Activated T-cell treated with anti-CD3 and anti-CD28 coated beads, Interleukin-2, amount 50 U/mL, for 48 hours (primary cell): ENCODE data around the gene TLE1.
"Not testable (repeated sequence)": the region's sequence is repeated elsewhere in the genome, so short reads cannot be mapped to it uniquely, and the experiment has no call there.

ENCODE experiments used
- DNase-seq, 2 experiments: peaks; one replicate each; pipeline ENCODE4 v3.0.0-alpha.2; 2020

The TLE1 gene

GRCh38 chr9:81652058-81652687 is 37.2 kb downstream of the TLE1 start:
- DNase-seq = no peak

- no peak for DNase-seq
Observed at GRCh38 chr9:81650586-81651515, 38.5 kb downstream of the TLE1 start.

- DNase-seq = no peak
Observed at GRCh38 chr9:81649475-81650240, 39.7 kb downstream of the TLE1 start.

- DNase-seq = no peak
Observed at GRCh38 chr9:81648891-81649290, 40.5 kb downstream of the TLE1 start.

GRCh38 chr9:81646337-81646736 is 43.0 kb downstream of the TLE1 start:
- no peak for DNase-seq

- not testable (repeated sequence) for DNase-seq
Observed at GRCh38 chr9:81644513-81644912, 44.8 kb downstream of the TLE1 start.

- DNase-seq = no peak
Observed at GRCh38 chr9:81637276-81637675, 52.1 kb downstream of the TLE1 start.

GRCh38 chr9:81636255-81636599 is 53.1 kb downstream of the TLE1 start:
- no peak for DNase-seq

- DNase-seq = no peak
Observed at GRCh38 chr9:81635521-81636254, 53.7 kb downstream of the TLE1 start.

GRCh38 chr9:81634915-81635516 is 54.3 kb downstream of the TLE1 start:
- DNase-seq = no peak

GRCh38 chr9:81633952-81634854 is 55.1 kb downstream of the TLE1 start:
- DNase-seq = no peak

- no peak for DNase-seq
Observed at GRCh38 chr9:81632599-81632998, 56.7 kb downstream of the TLE1 start.

- DNase-seq = no peak
Observed at GRCh38 chr9:81631218-81631745, 58.1 kb downstream of the TLE1 start.

- no peak for DNase-seq
Observed at GRCh38 chr9:81629440-81629839, 59.9 kb downstream of the TLE1 start.

GRCh38 chr9:81628897-81629296 is 60.5 kb downstream of the TLE1 start:
- DNase-seq = no peak

GRCh38 chr9:81627481-81627880 is 61.9 kb downstream of the TLE1 start:
- DNase-seq = no peak

GRCh38 chr9:81626511-81626910 is 62.8 kb downstream of the TLE1 start:
- DNase-seq = no peak

GRCh38 chr9:81625969-81626368 is 63.4 kb downstream of the TLE1 start:
- no peak for DNase-seq

- DNase-seq = no peak
Observed at GRCh38 chr9:81623778-81624177, 65.6 kb downstream of the TLE1 start.

GRCh38 chr9:81622471-81623255 is 66.7 kb downstream of the TLE1 start:
- no peak for DNase-seq
